CD4-positive, CD25-positive, alpha-beta regulatory T cell (primary cell): ENCODE measurements around the gene GRK7. TPM values are rescaled to one million over a fixed set of nuclear protein-coding genes. Genes with fewer than 3 reads are reported as not detected.

Experiments used
- ATAC-seq, 2 donors: fragments of 150-1000 bp; cut with Tn5 transposase; one replicate each; pipeline ENCODE4 v1.10.0; 2021; ENCODE audit warnings: low read depth in 2 of 2, moderate number of reproducible peaks in 2 of 2, moderate library complexity in 1 of 2
- DNase-seq, 3 donors: peaks; one replicate each; pipeline versions ENCODE4 v3.0.0 to v3.0.0-alpha.2; 2012 to 2022; ENCODE audit warnings: mixed read lengths in 1 of 3
- H3K27ac ChIP-seq: one replicate; pipeline ENCODE4 v1.7.0; 2013; ENCODE audit warnings: mild to moderate bottlenecking, low read length; ENCODE audit not compliant: insufficient read depth, poor library complexity, severe bottlenecking
- H3K27me3 ChIP-seq: one replicate; pipeline ENCODE4 v1.7.0; 2013; ENCODE audit warnings: low read length; ENCODE audit not compliant: control insufficient read depth, insufficient read depth
- H3K36me3 ChIP-seq: one replicate; pipeline ENCODE4 v1.7.0; 2013; ENCODE audit warnings: mild to moderate bottlenecking, low read length, moderate library complexity; ENCODE audit not compliant: control insufficient read depth, insufficient read depth
- H3K4me1 ChIP-seq: 2 replicates; pipeline ENCODE4 v1.7.0; 2013; ENCODE audit warnings: mild to moderate bottlenecking, low read length; ENCODE audit not compliant: insufficient read depth, control insufficient read depth, poor library complexity, severe bottlenecking
- H3K4me3 ChIP-seq: one replicate; pipeline ENCODE4 v1.7.0; 2013; ENCODE audit warnings: low read depth, mild to moderate bottlenecking, low read length, moderate library complexity
- H3K9me3 ChIP-seq, 2 experiments: 1 replicate in 1 of 2; 2 replicates in 1 of 2; pipeline ENCODE4 v1.7.0; 2013; ENCODE audit warnings: low read length in 2 of 2, mild to moderate bottlenecking in 1 of 2, moderate library complexity in 1 of 2; ENCODE audit not compliant: control insufficient read depth in 2 of 2
- H3K27ac Mint-ChIP-seq, 3 donors: one replicate each; pipeline ENCODE4 v1.8.0; 2020 to 2022; ENCODE audit warnings: mild to moderate bottlenecking in 3 of 3, mixed read lengths in 3 of 3, moderate library complexity in 2 of 3
- H3K27me3 Mint-ChIP-seq: one replicate; pipeline ENCODE4 v1.8.0; 2022; ENCODE audit warnings: mild to moderate bottlenecking, mixed read lengths
- H3K36me3 Mint-ChIP-seq: one replicate; pipeline ENCODE4 v1.8.0; 2020; ENCODE audit warnings: mixed read lengths
- H3K4me1 Mint-ChIP-seq, 4 donors: one replicate each; pipeline ENCODE4 v1.8.0; 2020 to 2022; ENCODE audit warnings: mixed read lengths in 4 of 4, mild to moderate bottlenecking in 1 of 4
- H3K4me3 Mint-ChIP-seq, 4 donors: one replicate each; pipeline ENCODE4 v1.8.0; 2020 to 2022; ENCODE audit warnings: mild to moderate bottlenecking in 4 of 4, mixed read lengths in 4 of 4, moderate library complexity in 3 of 4
- H3K9me3 Mint-ChIP-seq, 7 donors: one replicate each; pipeline ENCODE4 v1.8.0; 2020 to 2022; ENCODE audit warnings: mixed read lengths in 7 of 7, mild to moderate bottlenecking in 3 of 7, moderate library complexity in 2 of 7
- polyA plus RNA-seq, 4 donors: library from polyadenylated mRNA; unstranded; fragments of 300-500 nt; fragmentation: Illumina TruSeq; gene quantifications; one replicate each; pipeline ENCODE4 v1.2.3, GENCODE V29; 2021
- total RNA-seq: library from RNA; stranded (reverse); gene quantifications from one replicate; pipeline ENCODE4 v1.2.3, GENCODE V29; 2022

GRK7 gene
- total and polyA plus RNA-seq, 5 donors from 2014 or later: 0.05 TPM; not detected in 4

GRCh38 chr3:141789281-141789680 lies 26.1 kb downstream of the GRK7 start:
- no peak for DNase-seq
- Histone ChIP-seq H3K4me3 (no peak overlapping the region), H3K4me1 (peaks cover 4% of the 10 kb centered on the region), H3K27ac (no peak overlapping the region), H3K27me3 (no peaks in the 10 kb centered on the region), H3K36me3 (no peaks in the 10 kb centered on the region), H3K9me3 (no peaks in the 10 kb centered on the region)
- no peaks in the 10 kb centered on the region for H3K36me3 Mint-ChIP-seq
- no peaks in the 10 kb centered on the region for H3K27me3 Mint-ChIP-seq
- H3K27ac Mint-ChIP-seq: peak overlapping the region in 1 of 3 donors; percentile 68
- H3K4me3 Mint-ChIP-seq: peak overlapping the region in 1 of 4 donors; percentile 30
- peaks cover 3 to 8% (median 4%) of the 10 kb centered on the region in 4 donors for H3K4me1 Mint-ChIP-seq
- no peaks in the 10 kb centered on the region for H3K9me3 Mint-ChIP-seq
- no peak for ATAC-seq

- Mint-ChIP-seq H3K27me3 (no peaks in the 10 kb centered on the region), H3K4me1 (peaks cover 10 to 16% (median 11%) of the 10 kb centered on the region in 4 donors), H3K36me3 (no peaks in the 10 kb centered on the region), H3K9me3 (no peaks in the 10 kb centered on the region), H3K27ac (peak overlapping the region in 1 of 3 donors; percentile 68), H3K4me3 (no peak overlapping the region)
- Histone ChIP-seq H3K27me3 (no peaks in the 10 kb centered on the region), H3K4me3 (no peak overlapping the region), H3K4me1 (peaks cover 8% of the 10 kb centered on the region), H3K27ac (no peak overlapping the region), H3K36me3 (no peaks in the 10 kb centered on the region), H3K9me3 (no peaks in the 10 kb centered on the region)
- no peak for DNase-seq
- no peak for ATAC-seq
Observed at GRCh38 chr3:141790171-141790570, 27.0 kb downstream of the GRK7 start.

GRCh38 chr3:141792495-141792894 lies 29.3 kb downstream of the GRK7 start:
- H3K36me3 ChIP-seq: no peaks in the 10 kb centered on the region
- no peaks in the 10 kb centered on the region for H3K9me3 Mint-ChIP-seq
- no peak overlapping the region for H3K4me3 ChIP-seq
- no peak overlapping the region for H3K27ac ChIP-seq
- peaks cover 27% of the 10 kb centered on the region for H3K4me1 ChIP-seq
- ATAC-seq (no peak), DNase-seq (no peak)
- H3K4me1 Mint-ChIP-seq: peaks cover 18 to 40% (median 29%) of the 10 kb centered on the region in 4 donors
- no peak overlapping the region for H3K4me3 Mint-ChIP-seq
- no peaks in the 10 kb centered on the region for H3K27me3 Mint-ChIP-seq
- no peak overlapping the region for H3K27ac Mint-ChIP-seq
- no peaks in the 10 kb centered on the region for H3K36me3 Mint-ChIP-seq
- no peaks in the 10 kb centered on the region for H3K27me3 ChIP-seq
- H3K9me3 ChIP-seq: no peaks in the 10 kb centered on the region

- peaks cover 18 to 51% (median 30%) of the 10 kb centered on the region in 4 donors for H3K4me1 Mint-ChIP-seq
- peak overlapping the region in 2 of 3 donors; percentile 80 to 96 for H3K27ac Mint-ChIP-seq
- Histone ChIP-seq H3K4me3 (no peak overlapping the region), H3K9me3 (no peaks in the 10 kb centered on the region), H3K4me1 (peaks cover 39% of the 10 kb centered on the region), H3K36me3 (no peaks in the 10 kb centered on the region), H3K27me3 (no peaks in the 10 kb centered on the region), H3K27ac (no peak overlapping the region)
- DNase-seq: no peak
- no peak for ATAC-seq
- no peaks in the 10 kb centered on the region for H3K9me3 Mint-ChIP-seq
- H3K4me3 Mint-ChIP-seq: peak overlapping the region in 3 of 4 donors; percentile 63 to 66 (median 64)
- no peaks in the 10 kb centered on the region for H3K36me3 Mint-ChIP-seq
- H3K27me3 Mint-ChIP-seq: no peaks in the 10 kb centered on the region
Observed at GRCh38 chr3:141793476-141794260, 30.5 kb downstream of the GRK7 start.

- no peaks in the 10 kb centered on the region for H3K36me3 ChIP-seq
- ATAC-seq: no peak
- Mint-ChIP-seq H3K27ac (peak overlapping the region; percentile 22 to 97 (median 96)), H3K9me3 (no peaks in the 10 kb centered on the region), H3K36me3 (no peaks in the 10 kb centered on the region), H3K27me3 (no peaks in the 10 kb centered on the region), H3K4me1 (peaks cover 18 to 57% (median 31%) of the 10 kb centered on the region in 4 donors), H3K4me3 (peak overlapping the region in 2 of 4 donors; percentile 80 to 94)
- no peak overlapping the region for H3K27ac ChIP-seq
- no peaks in the 10 kb centered on the region for H3K9me3 ChIP-seq
- H3K4me3 ChIP-seq: no peak overlapping the region
- H3K4me1 ChIP-seq: peaks cover 42% of the 10 kb centered on the region
- DNase-seq: no peak
- H3K27me3 ChIP-seq: no peaks in the 10 kb centered on the region
Observed at GRCh38 chr3:141795276-141795675, 32.1 kb downstream of the GRK7 start.

GRCh38 chr3:141795741-141796080 lies 32.5 kb downstream of the GRK7 start:
- DNase-seq (no peak), ATAC-seq (no peak)
- Histone ChIP-seq H3K36me3 (no peaks in the 10 kb centered on the region), H3K9me3 (no peaks in the 10 kb centered on the region), H3K4me3 (no peak overlapping the region), H3K27ac (peak overlapping the region; percentile 82), H3K4me1 (peaks cover 42% of the 10 kb centered on the region), H3K27me3 (no peaks in the 10 kb centered on the region)
- Mint-ChIP-seq H3K4me3 (peak overlapping the region; percentile 80 to 94 (median 92)), H3K27ac (peak overlapping the region; percentile 96 to 99 (median 97)), H3K4me1 (peaks cover 18 to 57% (median 31%) of the 10 kb centered on the region in 4 donors), H3K9me3 (no peaks in the 10 kb centered on the region), H3K36me3 (no peaks in the 10 kb centered on the region), H3K27me3 (no peaks in the 10 kb centered on the region)

GRCh38 chr3:141796081-141796888 lies 33.1 kb downstream of the GRK7 start:
- Mint-ChIP-seq H3K36me3 (no peaks in the 10 kb centered on the region), H3K27me3 (no peaks in the 10 kb centered on the region), H3K4me1 (peaks cover 18 to 57% (median 31%) of the 10 kb centered on the region in 4 donors), H3K27ac (peak overlapping the region; percentile 96 to 99 (median 97)), H3K4me3 (peak overlapping the region; percentile 80 to 94 (median 92)), H3K9me3 (no peaks in the 10 kb centered on the region)
- H3K27me3 ChIP-seq: no peaks in the 10 kb centered on the region
- peak; percentile 71 to 76 for ATAC-seq
- peak overlapping the region; percentile 82 for H3K27ac ChIP-seq
- H3K36me3 ChIP-seq: no peaks in the 10 kb centered on the region
- H3K4me1 ChIP-seq: peaks cover 42% of the 10 kb centered on the region
- peak; percentile 24 to 85 (median 53) for DNase-seq
- H3K9me3 ChIP-seq: no peaks in the 10 kb centered on the region
- peak overlapping the region; percentile 86 for H3K4me3 ChIP-seq
